NOMO-1 (cell line): ENCODE results near the gene NTNG1.

Experiments
- DNase-seq, 2 experiments: peaks; one replicate each; lab custom pipeline; 2025; ENCODE audit not compliant: unreplicated experiment in 2 of 2; lab: John Stamatoyannopoulos, UW

Gene NTNG1

GRCh38 chr1:107254306-107254705 is 113.5 kb downstream of the NTNG1 start:
- no peak for DNase-seq

GRCh38 chr1:107255469-107255868 is 114.6 kb downstream of the NTNG1 start:
- DNase-seq = no peak

GRCh38 chr1:107262467-107263286 is 121.8 kb downstream of the NTNG1 start:
- no peak for DNase-seq

GRCh38 chr1:107263291-107263915 is 122.6 kb downstream of the NTNG1 start:
- no peak for DNase-seq

- DNase-seq = no peak
Observed at GRCh38 chr1:107264007-107264406, 123.2 kb downstream of the NTNG1 start.

GRCh38 chr1:107264561-107264960 is 123.7 kb downstream of the NTNG1 start:
- DNase-seq = no peak

- DNase-seq = no peak
Observed at GRCh38 chr1:107267489-107267888, 126.7 kb downstream of the NTNG1 start.

GRCh38 chr1:107272321-107272720 is 131.5 kb downstream of the NTNG1 start:
- DNase-seq = no peak

- no peak for DNase-seq
Observed at GRCh38 chr1:107273515-107273914, 132.7 kb downstream of the NTNG1 start.

- no peak for DNase-seq
Observed at GRCh38 chr1:107274227-107274626, 133.4 kb downstream of the NTNG1 start.

GRCh38 chr1:107276247-107276646 is 135.4 kb downstream of the NTNG1 start:
- DNase-seq = no peak

- DNase-seq = peak in 1 of 2 experiments; percentile 45
Observed at GRCh38 chr1:107277022-107277421, 136.2 kb downstream of the NTNG1 start.

- no peak for DNase-seq
Observed at GRCh38 chr1:107286125-107286524, 145.3 kb downstream of the NTNG1 start.

- DNase-seq = no peak
Observed at GRCh38 chr1:107291987-107292386, 151.1 kb downstream of the NTNG1 start.

- DNase-seq = no peak
Observed at GRCh38 chr1:107293901-107294613, 153.2 kb downstream of the NTNG1 start.

- no peak for DNase-seq
Observed at GRCh38 chr1:107294686-107295085, 153.8 kb downstream of the NTNG1 start.

- DNase-seq = no peak
Observed at GRCh38 chr1:107297681-107298080, 156.8 kb downstream of the NTNG1 start.

GRCh38 chr1:107298526-107298925 is 157.7 kb downstream of the NTNG1 start:
- no peak for DNase-seq

- DNase-seq = no peak
Observed at GRCh38 chr1:107299521-107299920, 158.7 kb downstream of the NTNG1 start.

- DNase-seq = no peak
Observed at GRCh38 chr1:107309962-107310361, 169.1 kb downstream of the NTNG1 start.

- no peak for DNase-seq
Observed at GRCh38 chr1:107315652-107316051, 174.8 kb downstream of the NTNG1 start.

GRCh38 chr1:107318932-107319331 is 178.1 kb downstream of the NTNG1 start:
- DNase-seq = no peak
